Loucy (cell line): ENCODE measurements around the gene SLC17A1.

Experiments used
- CTCF ChIP-seq: fragments of 200-600 bp; sonication (generic); conservative IDR thresholded peaks from 2 replicates; pipeline ENCODE4 v1.5.1; 2014; ENCODE audit warnings: mild to moderate bottlenecking, antibody characterized with exemption, low read length
- EZH2phosphoT487 ChIP-seq: fragments of 200-600 bp; IDR thresholded peaks from 2 replicates; pipeline ENCODE4 v1.6.1; 2018; ENCODE audit warnings: antibody characterized with exemption, mild to moderate bottlenecking, moderate library complexity, borderline replicate concordance

GRCh38 chr6:25862199-25862598 lies 30.3 kb upstream of the SLC17A1 start:
- TF ChIP-seq CTCF: no peak
- no peak for TF ChIP-seq EZH2phosphoT487
